Type B pancreatic cell (in vitro differentiated cells): ENCODE measurements around the gene COX4I1. TPM values are rescaled to one million over a fixed set of nuclear protein-coding genes. Genes with fewer than 3 reads are reported as not detected.
"Not testable (repeated sequence)": the region's sequence is repeated elsewhere in the genome, so short reads cannot be mapped to it uniquely, and the experiment has no call there.

Experiments
- DNase-seq: peaks from one replicate; pipeline ENCODE4 v3.0.0; 2021; ENCODE audit warnings: mixed read lengths; ENCODE audit not compliant: unreplicated experiment; ENCODE audit errors: extremely low spot score
- H3K27ac Mint-ChIP-seq: 2 replicates; pipeline ENCODE4 v1.8.0; 2021; ENCODE audit warnings: mild to moderate bottlenecking, mixed read lengths
- H3K27me3 Mint-ChIP-seq: 2 replicates; pipeline ENCODE4 v1.8.0; 2021; ENCODE audit warnings: mixed read lengths
- H3K36me3 Mint-ChIP-seq: 2 replicates; pipeline ENCODE4 v1.8.0; 2021; ENCODE audit warnings: mixed read lengths
- H3K4me1 Mint-ChIP-seq: one replicate; pipeline ENCODE4 v1.8.0; 2021; ENCODE audit warnings: mixed read lengths; ENCODE audit not compliant: unreplicated experiment
- H3K4me3 Mint-ChIP-seq: 2 replicates; pipeline ENCODE4 v1.8.0; 2021; ENCODE audit warnings: mild to moderate bottlenecking, mixed read lengths
- H3K9me3 Mint-ChIP-seq: 2 replicates; pipeline ENCODE4 v1.8.0; 2021; ENCODE audit warnings: mixed read lengths
- CTCF ChIP-seq: fragments of 200-600 bp; sonication (generic); conservative IDR thresholded peaks from 2 replicates; pipeline ENCODE4 v1.5.0; 2021; ENCODE audit warnings: antibody characterized with exemption, mild to moderate bottlenecking
- total RNA-seq: library from RNA; stranded (reverse); gene quantifications from 2 replicates; pipeline ENCODE4 v1.2.1, GENCODE V29; 2021; ENCODE audit warnings: low replicate concordance

Gene COX4I1
- total RNA-seq, 1 donor from 2014 or later: 524 TPM

- H3K4me3 Mint-ChIP-seq: no peak overlapping the region
- no peak for TF ChIP-seq CTCF
- peaks cover 31% of the 10 kb centered on the region for H3K27me3 Mint-ChIP-seq
- H3K9me3 Mint-ChIP-seq: no peaks in the 10 kb centered on the region
- no peak overlapping the region for H3K27ac Mint-ChIP-seq
- no peak for DNase-seq
- no peaks in the 10 kb centered on the region for H3K4me1 Mint-ChIP-seq
- H3K36me3 Mint-ChIP-seq: peaks cover 14% of the 10 kb centered on the region
Observed at GRCh38 chr16:85810097-85810741, 10.7 kb downstream of the COX4I1 start.

GRCh38 chr16:85810742-85811115 is 11.2 kb downstream of the COX4I1 start:
- peaks cover 33% of the 10 kb centered on the region for H3K27me3 Mint-ChIP-seq
- no peaks in the 10 kb centered on the region for H3K4me1 Mint-ChIP-seq
- peaks cover 9% of the 10 kb centered on the region for H3K36me3 Mint-ChIP-seq
- H3K4me3 Mint-ChIP-seq: no peak overlapping the region
- DNase-seq: no peak
- no peak for TF ChIP-seq CTCF
- H3K27ac Mint-ChIP-seq: no peak overlapping the region
- H3K9me3 Mint-ChIP-seq: no peaks in the 10 kb centered on the region

- no peak overlapping the region for H3K27ac Mint-ChIP-seq
- H3K9me3 Mint-ChIP-seq: no peaks in the 10 kb centered on the region
Observed at GRCh38 chr16:85812031-85812807, 12.7 kb downstream of the COX4I1 start.

GRCh38 chr16:85812811-85813700 is 13.6 kb downstream of the COX4I1 start:
- no peaks in the 10 kb centered on the region for H3K9me3 Mint-ChIP-seq
- no peaks in the 10 kb centered on the region for H3K4me1 Mint-ChIP-seq
- DNase-seq: no peak
- no peak overlapping the region for H3K4me3 Mint-ChIP-seq
- H3K27me3 Mint-ChIP-seq: peaks cover 33% of the 10 kb centered on the region
- TF ChIP-seq CTCF: no peak
- no peaks in the 10 kb centered on the region for H3K36me3 Mint-ChIP-seq
- no peak overlapping the region for H3K27ac Mint-ChIP-seq

More at GRCh38 chr16:85812031-85812807, 12.7 kb downstream of the COX4I1 start:
- H3K36me3 Mint-ChIP-seq: no peaks in the 10 kb centered on the region
- H3K4me3 Mint-ChIP-seq: no peak overlapping the region
- TF ChIP-seq CTCF: no peak
- no peaks in the 10 kb centered on the region for H3K4me1 Mint-ChIP-seq
- DNase-seq: no peak
- peaks cover 33% of the 10 kb centered on the region for H3K27me3 Mint-ChIP-seq

- no peak for TF ChIP-seq CTCF
- H3K27ac Mint-ChIP-seq: no peak overlapping the region
- H3K9me3 Mint-ChIP-seq: no peaks in the 10 kb centered on the region
- H3K27me3 Mint-ChIP-seq: peaks cover 50% of the 10 kb centered on the region
- H3K4me1 Mint-ChIP-seq: no peaks in the 10 kb centered on the region
- DNase-seq: no peak
- no peaks in the 10 kb centered on the region for H3K36me3 Mint-ChIP-seq
- H3K4me3 Mint-ChIP-seq: no peak overlapping the region
Observed at GRCh38 chr16:85816159-85816558, 16.7 kb downstream of the COX4I1 start.

GRCh38 chr16:85817195-85817594 is 17.7 kb downstream of the COX4I1 start:
- not testable (repeated sequence) for DNase-seq, H3K36me3 Mint-ChIP-seq, H3K4me1 Mint-ChIP-seq, H3K27ac Mint-ChIP-seq, H3K4me3 Mint-ChIP-seq, H3K9me3 Mint-ChIP-seq
- peaks cover 44% of the 10 kb centered on the region for H3K27me3 Mint-ChIP-seq
